Gastrocnemius medialis (tissue), 4 donors: ENCODE data around the gene TAF5L. TPM values are rescaled to one million over a fixed set of nuclear protein-coding genes. Genes with fewer than 3 reads are reported as not detected.

Source experiments
- ATAC-seq, 2 donors: fragments of 150-250 bp; one replicate each; pipeline ENCODE4 v1.9.1; 2016
- DNase-seq, 2 donors: peaks; one replicate each; pipeline ENCODE4 v3.0.0-alpha.2; 2019
- H3K27ac ChIP-seq, 4 donors: fragments of 200-600 bp; sonication (generic); 1 replicate in 1 of 4; 2 replicates in 3 of 4; pipeline ENCODE4 v1.5.1; 2016 to 2018; ENCODE audit warnings: mild to moderate bottlenecking in 2 of 4, moderate library complexity in 1 of 4
- H3K27me3 ChIP-seq, 3 donors: fragments of 200-600 bp; sonication (generic) in 2 of 3; 1 replicate in 1 of 3; 2 replicates in 2 of 3; pipeline versions ENCODE4 v1.5.1 to v1.6.0; 2016 to 2019; ENCODE audit warnings: mild to moderate bottlenecking in 1 of 3, moderate library complexity in 1 of 3
- H3K36me3 ChIP-seq, 2 donors: fragments of 200-600 bp; sonication (generic) in 1 of 2; one replicate each; pipeline ENCODE4 v1.5.1; 2017 to 2018
- H3K4me1 ChIP-seq, 2 donors: fragments of 200-600 bp; sonication (generic) in 1 of 2; one replicate each; pipeline ENCODE4 v1.5.1; 2016 to 2017; ENCODE audit warnings: mild to moderate bottlenecking in 2 of 2
- H3K4me3 ChIP-seq, 4 donors: fragments of 200-600 bp; sonication (generic) in 3 of 4; 1 replicate in 1 of 4; 2 replicates in 3 of 4; pipeline ENCODE4 v1.5.1; 2016 to 2019; ENCODE audit warnings: mild to moderate bottlenecking in 2 of 4
- H3K9me3 ChIP-seq, 3 donors: fragments of 200-600 bp; sonication (generic) in 2 of 3; 1 replicate in 1 of 3; 2 replicates in 2 of 3; pipeline ENCODE4 v1.5.1; 2016 to 2019
- CTCF ChIP-seq, 5 experiments: fragments of 450-650 bp in 3 of 5; fragments of 200-600 bp in 2 of 5; sonication (generic) in 2 of 5; IDR thresholded peaks in 4 of 5; conservative IDR thresholded peaks in 1 of 5; 1 replicate in 4 of 5; 2 replicates in 1 of 5; pipeline ENCODE4 v1.5.1; 2016 to 2019; ENCODE audit warnings: antibody characterized with exemption in 5 of 5, mild to moderate bottlenecking in 3 of 5, moderate library complexity in 3 of 5
- POLR2A ChIP-seq, 2 donors: fragments of 450-650 bp; IDR thresholded peaks; one replicate each; pipeline ENCODE4 v1.6.1; 2017; ENCODE audit warnings: antibody characterized with exemption in 2 of 2, mild to moderate bottlenecking in 2 of 2, moderate library complexity in 2 of 2
- in situ Hi-C, 4 donors: fragments of 200-750 bp; cut with MboI; loops; one replicate each; pipeline versions ENCODE4 v1.15.0 to v1.8.0; 2017; ENCODE audit warnings: low sequenced_read_pairs in 4 of 4
- intact Hi-C: fragments of 100-400 bp; cut with DNase I; formaldehyde crosslinking; loops from one replicate; pipeline ENCODE4 v1.15.1; 2023; ENCODE audit warnings: low total_unique reads
- total RNA-seq, 4 donors: library from RNA; depleted of rRNA; stranded (reverse); fragments of >200 nt; gene quantifications; one replicate each; pipeline versions ENCODE4 v1.1.0 to v1.2.3, GENCODE V29; 2016

TAF5L gene
- total RNA-seq, 4 donors from 2014 or later: 14.5 to 37.4 (median 24.3) TPM

GRCh38 chr1:229620876-229621275 lies 5.0 kb downstream of the TAF5L start:
- intact Hi-C loops: loop anchor here (10.0 kb wide), 2 partner anchors 1536 to 1676 kb away; partner anchors contain the start of genes ARF1 and WNT9A
- TF ChIP-seq POLR2A (IDR thresholded peaks at IDR 0.05) (no peak), CTCF (IDR thresholded peaks at IDR 0.05 in 4 of 5, conservative IDR thresholded peaks at IDR 0.05 in 1 of 5) (no peak)
- Histone ChIP-seq H3K4me3 (no peak overlapping the region), H3K27me3 (no peaks in the 10 kb centered on the region), H3K36me3 (no peaks in the 10 kb centered on the region), H3K4me1 (peaks cover 45 to 54% of the 10 kb centered on the region in 2 donors), H3K27ac (peak overlapping the region in 3 of 4 donors; percentile 22 to 95 (median 37)), H3K9me3 (no peaks in the 10 kb centered on the region)
- in situ Hi-C loops: loop anchor here in 2 of 4 donors (10.0 kb wide), 1 partner anchor 56 kb away; no protein-coding TSS in a partner anchor
- ATAC-seq (peak; percentile 47 to 55), DNase-seq (peak; percentile 48 to 64)

- no peak overlapping the region for H3K4me3 ChIP-seq
- TF ChIP-seq CTCF (IDR thresholded peaks at IDR 0.05 in 4 of 5, conservative IDR thresholded peaks at IDR 0.05 in 1 of 5): no peak
- no peak for TF ChIP-seq POLR2A (IDR thresholded peaks at IDR 0.05)
- peaks cover 39 to 52% of the 10 kb centered on the region in 2 donors for H3K4me1 ChIP-seq
- no peak for DNase-seq
- in situ Hi-C loops (loop anchor here in 3 of 4 donors (5.0 to 10.0 kb wide), 2 partner anchors 55 to 57 kb away; no protein-coding TSS in a partner anchor), intact Hi-C loops (loop anchor here (10.0 kb wide), 2 partner anchors 1535 to 1675 kb away; partner anchors contain the start of genes ARF1 and WNT9A)
- no peak for ATAC-seq
- H3K36me3 ChIP-seq: no peaks in the 10 kb centered on the region
- no peak overlapping the region for H3K27ac ChIP-seq
- no peaks in the 10 kb centered on the region for H3K27me3 ChIP-seq
- H3K9me3 ChIP-seq: no peaks in the 10 kb centered on the region
Measured at GRCh38 chr1:229619614-229620013, 6.3 kb downstream of the TAF5L start.

GRCh38 chr1:229619002-229619401 lies 6.9 kb downstream of the TAF5L start:
- intact Hi-C loops: no loop called here
- Histone ChIP-seq H3K36me3 (no peaks in the 10 kb centered on the region), H3K27me3 (no peaks in the 10 kb centered on the region), H3K4me3 (no peak overlapping the region), H3K4me1 (peaks cover 33 to 46% of the 10 kb centered on the region in 2 donors), H3K27ac (no peak overlapping the region), H3K9me3 (no peaks in the 10 kb centered on the region)
- in situ Hi-C loops: loop anchor here in 1 of 4 donors (5.0 kb wide), 1 partner anchor 57 kb away; no protein-coding TSS in a partner anchor
- ATAC-seq (no peak), DNase-seq (no peak)
- TF ChIP-seq CTCF (IDR thresholded peaks at IDR 0.05 in 4 of 5, conservative IDR thresholded peaks at IDR 0.05 in 1 of 5) (no peak), POLR2A (IDR thresholded peaks at IDR 0.05) (no peak)

- H3K27me3 ChIP-seq: no peaks in the 10 kb centered on the region
- no peak for ATAC-seq
- no peak for DNase-seq
- in situ Hi-C loops (loop anchor here in 1 of 4 donors (5.0 kb wide), 1 partner anchor 55 kb away; no protein-coding TSS in a partner anchor), intact Hi-C loops (no loop called here)
- no peak overlapping the region for H3K27ac ChIP-seq
- H3K9me3 ChIP-seq: no peaks in the 10 kb centered on the region
- peaks cover 24 to 31% of the 10 kb centered on the region in 2 donors for H3K4me1 ChIP-seq
- no peak overlapping the region for H3K4me3 ChIP-seq
- H3K36me3 ChIP-seq: peaks cover 0 to 8% of the 10 kb centered on the region in 2 donors
- TF ChIP-seq POLR2A (IDR thresholded peaks at IDR 0.05): no peak
Measured at GRCh38 chr1:229617351-229618100, 8.4 kb downstream of the TAF5L start.

GRCh38 chr1:229614701-229615100 lies 11.2 kb downstream of the TAF5L start:
- H3K9me3 ChIP-seq: no peaks in the 10 kb centered on the region
- peaks cover 3 to 37% of the 10 kb centered on the region in 2 donors for H3K36me3 ChIP-seq
- no peak overlapping the region for H3K4me3 ChIP-seq
- TF ChIP-seq CTCF (IDR thresholded peaks at IDR 0.05 in 4 of 5, conservative IDR thresholded peaks at IDR 0.05 in 1 of 5): no peak
- no peak for TF ChIP-seq POLR2A (IDR thresholded peaks at IDR 0.05)
- H3K27ac ChIP-seq: no peak overlapping the region
- DNase-seq: no peak
- in situ Hi-C loops (loop anchor here in 1 of 4 donors (5.0 kb wide), 1 partner anchor 52 kb away; no protein-coding TSS in a partner anchor), intact Hi-C loops (no loop called here)
- no peak for ATAC-seq
- no peaks in the 10 kb centered on the region for H3K27me3 ChIP-seq
- peaks cover 0 to 3% of the 10 kb centered on the region in 2 donors for H3K4me1 ChIP-seq
